Measurements from ENCODE around the gene GAL.

GAL gene

DNA sequence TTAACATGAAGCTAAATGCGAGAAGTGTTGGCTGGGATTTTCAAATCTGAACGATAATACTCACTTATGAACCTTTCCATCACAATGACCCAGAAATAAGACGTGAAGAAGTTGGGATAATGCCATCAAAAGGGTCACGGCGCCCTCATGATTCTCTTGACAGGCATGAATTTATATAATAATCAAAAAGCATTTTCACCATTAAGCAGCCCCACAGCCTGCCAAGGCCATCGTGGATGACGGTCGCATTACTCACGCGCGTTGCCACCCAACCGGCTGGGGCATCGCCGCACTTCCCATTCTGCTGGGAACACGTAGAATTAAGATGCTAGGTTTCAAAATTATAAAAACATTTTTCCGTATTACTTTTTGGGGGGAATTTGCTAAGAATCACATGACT lies 18.9 kb upstream of the GAL start:
- H3K36me3 ChIP-seq (ENCODE audit: insufficient read depth, insufficient read length, low read length): no peaks in the 10 kb centered on the region
- TF ChIP-seq YY1 (IDR thresholded peaks at IDR 0.05; ENCODE audit: insufficient read depth, insufficient read length) (no peak), ZNF274 (IDR thresholded peaks at IDR 0.05; ENCODE audit: low read depth, low read length) (no peak), SUZ12 (IDR thresholded peaks at IDR 0.05; ENCODE audit: extremely low read depth, insufficient read depth, insufficient read length) (no peak)
- H3K27me3 ChIP-seq (ENCODE audit: insufficient read depth, insufficient read length): peaks cover 9% of the 10 kb centered on the region
- no peaks in the 10 kb centered on the region for H3K4me1 ChIP-seq (ENCODE audit: insufficient read depth, insufficient read length)
- no peak for DNase-seq (ENCODE audit: low read depth, low spot score)
- H3K9ac ChIP-seq (ENCODE audit: insufficient read length, low read depth): no peak overlapping the region
- no peaks in the 10 kb centered on the region; the same call in 1 of the 2 replicates for H3K9me3 ChIP-seq (ENCODE audit: insufficient read depth, low read length)
- no peak overlapping the region for H3K4me3 ChIP-seq (ENCODE audit: insufficient read length, low read depth)

DNA sequence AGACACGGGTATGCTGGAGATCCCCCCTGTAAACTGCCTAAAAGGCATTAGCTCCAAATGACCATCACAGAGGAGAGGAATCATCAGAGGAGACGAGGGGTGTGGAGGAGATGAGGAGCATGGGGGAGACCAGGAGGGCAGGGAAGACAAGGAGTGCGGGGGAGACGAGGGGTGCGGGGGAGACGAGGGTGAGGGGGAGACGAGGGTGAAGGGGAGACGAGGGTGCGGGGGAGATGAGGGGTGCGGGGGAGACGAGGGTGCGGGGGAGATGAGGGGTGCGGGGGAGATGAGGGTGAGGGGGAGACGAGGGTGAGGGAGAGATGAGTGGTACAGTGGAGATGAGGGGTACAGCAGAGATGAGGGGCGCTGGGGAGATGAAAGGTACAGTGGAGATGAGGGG lies 17.5 kb upstream of the GAL start:
- no peak for DNase-seq (ENCODE audit: low read depth, low spot score)
- TF ChIP-seq ZNF274 (IDR thresholded peaks at IDR 0.05; ENCODE audit: low read depth, low read length) (no peak), SUZ12 (IDR thresholded peaks at IDR 0.05; ENCODE audit: extremely low read depth, insufficient read depth, insufficient read length) (no peak), YY1 (IDR thresholded peaks at IDR 0.05; ENCODE audit: insufficient read depth, insufficient read length) (no peak)
- H3K9ac ChIP-seq (ENCODE audit: insufficient read length, low read depth): no peak overlapping the region

DNA sequence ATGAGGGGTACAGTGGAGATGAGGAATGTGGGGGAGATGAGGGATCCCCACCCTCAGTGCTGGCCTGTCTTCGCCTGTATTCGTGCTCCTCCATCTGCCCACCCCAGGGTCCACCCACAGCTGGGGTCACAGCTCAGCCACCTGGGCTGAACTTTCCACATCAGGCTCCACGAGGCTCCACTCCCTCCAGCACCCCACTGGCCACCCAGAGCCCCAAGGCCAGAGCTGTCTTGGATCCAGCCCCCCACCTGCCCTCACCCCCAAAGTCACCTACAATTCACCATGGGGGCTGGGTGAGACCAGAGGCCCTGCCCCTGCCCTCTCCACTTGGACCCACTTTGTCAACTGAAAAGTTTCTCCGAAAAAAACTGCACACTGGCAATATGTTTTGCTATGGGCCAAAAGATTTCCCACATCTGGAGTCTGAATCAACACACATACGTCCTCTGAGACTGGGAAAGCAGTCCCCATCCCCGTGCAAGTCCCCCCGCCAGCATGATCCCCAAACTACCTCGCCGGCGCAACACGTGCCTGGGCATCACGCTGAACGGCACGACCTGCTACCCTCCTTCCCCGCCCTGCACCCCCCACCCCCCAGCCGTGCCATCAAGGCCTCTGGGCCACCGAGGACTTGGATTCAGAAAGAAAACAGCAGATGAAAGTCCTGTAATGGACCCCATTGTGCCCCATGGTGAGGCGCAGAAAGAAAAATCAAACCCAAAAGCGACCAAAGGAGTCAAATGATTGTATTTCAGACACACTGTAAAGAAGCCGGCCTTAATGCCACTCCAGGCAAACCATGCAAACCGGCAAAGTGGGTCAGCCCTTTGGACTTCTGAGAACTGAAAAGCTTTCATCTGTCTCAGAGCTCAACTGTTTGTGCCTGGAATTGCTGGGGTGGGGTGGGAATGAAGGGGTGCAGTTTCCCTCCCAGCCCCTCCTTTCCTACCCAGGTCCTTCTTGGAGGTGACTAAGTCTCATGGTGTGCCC lies 16.5 kb upstream of the GAL start:
- Histone ChIP-seq H3K27me3 (ENCODE audit: insufficient read depth, insufficient read length) (peaks cover 5% of the 10 kb centered on the region), H3K9me3 (ENCODE audit: insufficient read depth, low read length) (no peaks in the 10 kb centered on the region; the same call in 1 of the 2 replicates), H3K4me1 (ENCODE audit: insufficient read depth, insufficient read length) (no peaks in the 10 kb centered on the region), H3K36me3 (ENCODE audit: insufficient read depth, insufficient read length, low read length) (no peaks in the 10 kb centered on the region), H3K9ac (ENCODE audit: insufficient read length, low read depth) (no peak overlapping the region), H3K4me3 (ENCODE audit: insufficient read length, low read depth) (no peak overlapping the region)
- no peak for DNase-seq (ENCODE audit: low read depth, low spot score)
- TF ChIP-seq YY1 (IDR thresholded peaks at IDR 0.05; ENCODE audit: insufficient read depth, insufficient read length): no peak
- no peak for TF ChIP-seq SUZ12 (IDR thresholded peaks at IDR 0.05; ENCODE audit: extremely low read depth, insufficient read depth, insufficient read length)
- no peak for TF ChIP-seq ZNF274 (IDR thresholded peaks at IDR 0.05; ENCODE audit: low read depth, low read length)

More for the DNA sequence above, 17.5 kb upstream of the GAL start:
- no peaks in the 10 kb centered on the region for H3K36me3 ChIP-seq (ENCODE audit: insufficient read depth, insufficient read length, low read length)
- H3K27me3 ChIP-seq (ENCODE audit: insufficient read depth, insufficient read length): peaks cover 5% of the 10 kb centered on the region
- no peak overlapping the region for H3K4me3 ChIP-seq (ENCODE audit: insufficient read length, low read depth)
- no peaks in the 10 kb centered on the region for H3K4me1 ChIP-seq (ENCODE audit: insufficient read depth, insufficient read length)
- H3K9me3 ChIP-seq (ENCODE audit: insufficient read depth, low read length): no peaks in the 10 kb centered on the region; the same call in 1 of the 2 replicates

DNA sequence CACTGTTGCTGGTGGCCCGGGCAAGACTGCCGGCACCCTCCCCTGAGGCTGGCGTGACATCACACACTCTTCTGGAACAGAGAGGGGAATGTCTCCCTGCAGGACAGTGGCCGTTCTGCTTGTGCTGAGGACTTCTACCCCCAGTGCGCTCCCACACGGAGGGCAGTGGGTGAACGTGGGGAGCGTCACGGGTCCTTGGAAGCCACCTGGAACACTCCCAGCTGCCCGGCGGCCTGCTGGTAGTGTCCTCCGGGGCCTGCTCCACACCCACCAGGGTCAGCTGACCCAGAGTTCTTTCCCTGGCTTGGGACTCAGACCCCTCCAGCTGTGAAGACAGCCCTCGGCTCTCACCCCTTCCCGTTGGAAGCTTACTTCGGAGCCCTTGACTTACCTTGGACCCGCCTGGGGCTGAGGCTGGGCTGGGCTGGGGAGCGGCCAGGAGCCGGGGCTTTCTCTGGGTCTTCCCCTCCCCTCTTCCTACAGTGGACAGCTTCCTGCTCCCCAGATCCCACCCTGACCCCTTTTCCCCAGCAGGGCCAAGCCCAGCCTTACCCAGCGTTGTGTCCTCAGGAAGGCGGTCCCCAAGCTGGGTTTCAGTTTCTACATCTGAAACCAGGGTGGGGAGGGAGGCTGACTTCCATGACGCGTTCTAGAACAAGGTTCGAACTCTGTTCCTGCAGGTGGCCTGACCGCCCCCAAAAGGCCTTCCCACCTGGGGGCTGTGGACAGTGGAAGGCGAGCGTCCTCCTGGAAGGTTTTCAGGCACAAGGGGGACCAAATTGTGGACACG lies 14.8 kb upstream of the GAL start:
- DNase-seq (ENCODE audit: low read depth, low spot score): no peak
- Histone ChIP-seq H3K36me3 (ENCODE audit: insufficient read depth, insufficient read length, low read length) (no peaks in the 10 kb centered on the region), H3K4me3 (ENCODE audit: insufficient read length, low read depth) (no peak overlapping the region), H3K27me3 (ENCODE audit: insufficient read depth, insufficient read length) (no peaks in the 10 kb centered on the region), H3K9me3 (ENCODE audit: insufficient read depth, low read length) (no peaks in the 10 kb centered on the region), H3K4me1 (ENCODE audit: insufficient read depth, insufficient read length) (peaks cover 2% of the 10 kb centered on the region), H3K9ac (ENCODE audit: insufficient read length, low read depth) (no peak overlapping the region)
- TF ChIP-seq ZNF274 (IDR thresholded peaks at IDR 0.05; ENCODE audit: low read depth, low read length): no peak
- no peak for TF ChIP-seq YY1 (IDR thresholded peaks at IDR 0.05; ENCODE audit: insufficient read depth, insufficient read length)
- TF ChIP-seq SUZ12 (IDR thresholded peaks at IDR 0.05; ENCODE audit: extremely low read depth, insufficient read depth, insufficient read length): no peak

DNA sequence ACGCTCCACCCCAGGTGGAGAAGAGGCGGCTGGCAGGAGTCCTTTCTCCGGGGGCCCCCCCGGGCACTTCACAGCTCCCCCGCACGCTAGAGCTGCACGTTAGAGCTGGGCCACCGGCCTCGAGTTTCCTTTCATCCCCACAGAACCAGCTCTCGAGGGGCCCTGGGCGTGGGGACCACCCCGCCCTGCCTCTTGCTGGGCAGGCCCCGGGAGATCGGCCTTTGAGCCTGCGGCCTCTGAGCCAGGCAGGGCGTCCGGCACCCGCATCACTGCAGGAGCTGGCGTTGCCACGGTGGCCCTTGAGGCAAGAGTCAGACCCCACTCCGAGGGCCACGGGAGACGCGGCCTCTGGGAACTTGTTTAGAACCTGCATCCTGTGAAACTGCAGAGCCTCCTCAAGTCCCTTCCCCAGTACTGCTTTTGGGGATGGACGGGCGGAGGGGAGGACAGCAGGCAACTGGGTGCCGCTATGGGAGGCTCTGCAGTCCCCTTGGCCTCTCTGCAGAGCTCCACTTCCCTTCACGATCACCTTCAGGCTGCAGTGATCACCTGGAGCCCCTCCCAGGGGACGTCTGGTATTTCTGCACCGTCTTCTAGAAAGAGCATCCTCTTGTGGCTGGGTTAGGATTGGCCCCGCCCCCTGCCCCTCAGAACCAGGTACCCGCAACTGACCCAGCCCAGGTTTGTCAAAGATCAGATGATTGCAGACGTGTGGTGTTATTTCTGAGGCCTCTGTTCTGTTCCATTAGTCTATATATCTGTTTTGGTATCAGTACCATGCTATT lies 13.9 kb upstream of the GAL start:
- no peak for DNase-seq (ENCODE audit: low read depth, low spot score)
- no peak for TF ChIP-seq SUZ12 (IDR thresholded peaks at IDR 0.05; ENCODE audit: extremely low read depth, insufficient read depth, insufficient read length)
- no peak for TF ChIP-seq YY1 (IDR thresholded peaks at IDR 0.05; ENCODE audit: insufficient read depth, insufficient read length)
- no peak for TF ChIP-seq ZNF274 (IDR thresholded peaks at IDR 0.05; ENCODE audit: low read depth, low read length)
- H3K9ac ChIP-seq (ENCODE audit: insufficient read length, low read depth): no peak overlapping the region

DNA sequence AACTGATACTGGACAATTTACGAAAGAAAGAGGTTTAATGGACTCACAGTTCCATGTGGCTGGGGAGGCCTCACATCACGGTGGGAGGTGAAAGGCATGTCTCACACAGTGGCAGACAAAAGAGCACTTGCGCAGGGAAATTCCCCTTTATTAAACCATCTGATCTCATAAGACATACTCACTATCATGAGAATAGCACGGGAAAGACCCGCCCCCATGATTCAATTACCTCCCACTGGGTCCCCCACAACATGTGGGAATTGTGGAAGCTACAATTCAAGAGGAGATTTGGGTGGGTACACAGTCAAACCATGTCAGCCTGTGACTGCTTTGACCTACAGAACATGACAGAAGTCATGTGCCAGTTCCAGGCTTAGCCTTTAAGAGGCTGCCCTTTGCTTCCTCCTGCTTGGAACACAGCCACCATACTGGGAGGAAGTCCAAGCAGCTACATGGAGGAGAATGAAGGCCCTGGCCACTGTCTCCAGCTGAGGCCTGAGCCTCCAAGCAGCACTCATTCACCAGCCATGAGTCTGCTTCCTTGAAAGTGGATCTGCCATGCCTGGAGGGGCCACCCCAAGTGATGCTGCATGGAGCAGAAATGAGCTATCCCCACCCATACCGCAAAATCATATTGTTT lies 10.9 kb upstream of the GAL start:
- Histone ChIP-seq H3K4me3 (ENCODE audit: insufficient read length, low read depth) (no peak overlapping the region), H3K27me3 (ENCODE audit: insufficient read depth, insufficient read length) (no peaks in the 10 kb centered on the region)
- DNase-seq (ENCODE audit: low read depth, low spot score): no peak

More for the DNA sequence above, 13.9 kb upstream of the GAL start:
- H3K9me3 ChIP-seq (ENCODE audit: insufficient read depth, low read length): no peaks in the 10 kb centered on the region
- no peak overlapping the region for H3K4me3 ChIP-seq (ENCODE audit: insufficient read length, low read depth)
- no peaks in the 10 kb centered on the region for H3K36me3 ChIP-seq (ENCODE audit: insufficient read depth, insufficient read length, low read length)
- H3K4me1 ChIP-seq (ENCODE audit: insufficient read depth, insufficient read length): peaks cover 2% of the 10 kb centered on the region
- H3K27me3 ChIP-seq (ENCODE audit: insufficient read depth, insufficient read length): no peaks in the 10 kb centered on the region

More for the DNA sequence above, 10.9 kb upstream of the GAL start:
- Histone ChIP-seq H3K4me1 (ENCODE audit: insufficient read depth, insufficient read length) (peaks cover 2% of the 10 kb centered on the region), H3K36me3 (ENCODE audit: insufficient read depth, insufficient read length, low read length) (no peaks in the 10 kb centered on the region), H3K9me3 (ENCODE audit: insufficient read depth, low read length) (no peaks in the 10 kb centered on the region), H3K9ac (ENCODE audit: insufficient read length, low read depth) (no peak overlapping the region)
- TF ChIP-seq YY1 (IDR thresholded peaks at IDR 0.05; ENCODE audit: insufficient read depth, insufficient read length) (no peak), SUZ12 (IDR thresholded peaks at IDR 0.05; ENCODE audit: extremely low read depth, insufficient read depth, insufficient read length) (no peak), ZNF274 (IDR thresholded peaks at IDR 0.05; ENCODE audit: low read depth, low read length) (no peak)
